Measurements from ENCODE around the gene TBC1D1. TPM values are rescaled to one million over a fixed set of nuclear protein-coding genes. Genes with fewer than 3 reads are reported as not detected.

The TBC1D1 gene
- total and polyA plus RNA-seq, 3 experiments from 2014 or later = 26.7 to 76.1 (median 73.1) TPM

DNA sequence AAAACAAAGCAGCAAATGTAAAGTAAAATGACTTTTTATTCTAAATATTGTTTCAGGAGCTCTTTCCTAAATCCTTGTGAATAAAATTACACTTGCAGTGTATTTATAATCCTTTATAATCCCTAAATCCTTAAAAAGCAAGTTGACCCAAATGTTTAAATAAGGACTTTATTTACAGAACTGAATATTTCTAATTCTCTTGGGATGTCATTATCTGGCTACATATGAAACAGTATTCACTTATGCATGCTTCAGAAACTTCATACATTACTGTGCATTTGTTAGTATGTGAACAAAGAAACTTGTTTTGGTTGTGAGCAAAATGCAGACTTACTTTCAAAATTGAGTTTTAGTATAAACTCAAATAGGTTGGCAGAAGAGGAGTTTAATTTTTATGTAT, 118.5 kb downstream of the TBC1D1 start:
- Mint-ChIP-seq H3K27ac (no peak overlapping the region), H3K27me3 (no peaks in the 10 kb centered on the region), H3K9me3 (no peaks in the 10 kb centered on the region), H3K36me3 (peaks cover 0 to 6% (median 4%) of the 10 kb centered on the region in 3 donors), H3K4me1 (peaks cover 37 to 55% (median 47%) of the 10 kb centered on the region in 3 donors), H3K4me3 (no peak overlapping the region)
- H3K27ac ChIP-seq (ENCODE audit: low read depth, low read length) = no peak overlapping the region
- no peaks in the 10 kb centered on the region for H3K9me3 ChIP-seq (ENCODE audit: low read length)
- H3K4me3 ChIP-seq (ENCODE audit: low read length) = no peak overlapping the region
- DNase-seq = no peak
- CTCF ChIA-PET = no interaction called here
- POLR2A ChIA-PET = no interaction called here
- H3K36me3 ChIP-seq (ENCODE audit: insufficient read depth, low read length) = no peaks in the 10 kb centered on the region
- no peaks in the 10 kb centered on the region for H3K4me1 ChIP-seq (ENCODE audit: insufficient read depth, low read length)
- H3K27me3 ChIP-seq (ENCODE audit: insufficient read depth, low read length, poor library complexity, severe bottlenecking) = no peaks in the 10 kb centered on the region

GRCh38 chr4:38009949-38010348, 119.1 kb downstream of the TBC1D1 start:
- POLR2A ChIA-PET = no interaction called here
- Mint-ChIP-seq H3K4me1 (peaks cover 32 to 50% (median 42%) of the 10 kb centered on the region in 3 donors), H3K4me3 (no peak overlapping the region), H3K27me3 (no peaks in the 10 kb centered on the region), H3K9me3 (no peaks in the 10 kb centered on the region), H3K27ac (peak overlapping the region in 2 of 8 donors; percentile 4 to 9), H3K36me3 (peaks cover 0 to 9% (median 6%) of the 10 kb centered on the region in 3 donors)
- no peak overlapping the region for H3K27ac ChIP-seq (ENCODE audit: low read depth, low read length)
- H3K36me3 ChIP-seq (ENCODE audit: insufficient read depth, low read length) = no peaks in the 10 kb centered on the region
- H3K4me1 ChIP-seq (ENCODE audit: insufficient read depth, low read length) = no peaks in the 10 kb centered on the region
- no peak overlapping the region for H3K4me3 ChIP-seq (ENCODE audit: low read length)
- CTCF ChIA-PET = no interaction called here
- DNase-seq = no peak
- H3K27me3 ChIP-seq (ENCODE audit: insufficient read depth, low read length, poor library complexity, severe bottlenecking) = no peaks in the 10 kb centered on the region
- H3K9me3 ChIP-seq (ENCODE audit: low read length) = no peaks in the 10 kb centered on the region

- no peak for DNase-seq
- H3K27ac Mint-ChIP-seq = peak overlapping the region in 2 of 8 donors; percentile 33 to 35
- no peak overlapping the region for H3K4me3 Mint-ChIP-seq
- ChIA-PET CTCF (no interaction called here), POLR2A (no interaction called here)
- H3K9me3 Mint-ChIP-seq = no peaks in the 10 kb centered on the region
- H3K36me3 Mint-ChIP-seq = peaks cover 0 to 22% (median 11%) of the 10 kb centered on the region in 3 donors
- H3K27me3 Mint-ChIP-seq = no peaks in the 10 kb centered on the region
- Histone ChIP-seq H3K4me3 (ENCODE audit: low read length) (no peak overlapping the region), H3K27ac (ENCODE audit: low read depth, low read length) (no peak overlapping the region), H3K27me3 (ENCODE audit: insufficient read depth, low read length, poor library complexity, severe bottlenecking) (no peaks in the 10 kb centered on the region), H3K4me1 (ENCODE audit: insufficient read depth, low read length) (no peaks in the 10 kb centered on the region), H3K9me3 (ENCODE audit: low read length) (no peaks in the 10 kb centered on the region), H3K36me3 (ENCODE audit: insufficient read depth, low read length) (no peaks in the 10 kb centered on the region)
- peaks cover 22 to 40% (median 31%) of the 10 kb centered on the region in 3 donors for H3K4me1 Mint-ChIP-seq
These were observed 120.8 kb downstream of the TBC1D1 start for GRCh38 chr4:38011511-38012162.

DNA sequence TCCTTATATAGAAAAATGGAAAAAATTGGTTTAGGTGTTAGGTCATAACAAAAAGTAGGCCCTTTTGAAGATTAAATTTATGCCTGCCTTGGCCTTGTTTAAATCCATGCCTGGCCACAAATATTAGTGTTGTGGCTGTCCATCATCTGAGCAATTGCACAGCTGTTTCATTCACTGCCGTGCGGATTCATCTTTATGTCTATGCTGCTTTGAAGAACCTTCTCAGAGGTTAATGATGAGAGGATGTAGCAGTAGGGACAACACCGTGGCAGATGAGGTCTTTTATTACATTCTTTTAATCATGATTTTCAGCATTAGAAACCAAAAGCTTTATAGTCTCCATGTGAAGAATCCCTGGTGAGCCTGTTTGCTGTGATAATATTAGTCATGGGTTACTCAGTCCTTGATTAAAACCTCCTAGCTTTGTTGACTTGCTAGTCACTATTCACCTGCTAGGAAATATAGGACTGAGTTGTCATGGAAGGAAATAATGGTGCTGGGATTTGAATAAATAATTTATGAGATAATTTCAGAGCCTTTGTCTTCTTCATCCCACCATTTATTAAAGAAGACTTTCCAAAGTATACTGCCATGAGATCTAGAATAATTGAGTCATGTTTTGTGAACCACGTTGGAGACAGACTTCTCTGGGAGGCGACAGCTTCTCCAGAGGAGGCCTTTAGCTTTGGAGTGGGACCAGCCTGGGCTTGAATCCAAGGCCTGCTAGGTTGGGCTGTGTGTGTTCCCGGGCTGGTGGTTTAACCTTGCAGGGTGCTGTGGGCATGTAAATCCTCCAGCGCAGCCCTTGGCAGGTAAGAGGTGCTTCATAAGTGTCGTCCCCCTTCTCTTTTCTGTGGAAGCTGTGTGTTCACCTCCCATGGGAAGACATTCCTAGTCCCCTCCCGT, 122.8 kb downstream of the TBC1D1 start:
- H3K9me3 Mint-ChIP-seq = no peaks in the 10 kb centered on the region
- Histone ChIP-seq H3K9me3 (ENCODE audit: low read length) (no peaks in the 10 kb centered on the region), H3K36me3 (ENCODE audit: insufficient read depth, low read length) (no peaks in the 10 kb centered on the region), H3K27ac (ENCODE audit: low read depth, low read length) (no peak overlapping the region), H3K27me3 (ENCODE audit: insufficient read depth, low read length, poor library complexity, severe bottlenecking) (no peaks in the 10 kb centered on the region), H3K4me3 (ENCODE audit: low read length) (no peak overlapping the region), H3K4me1 (ENCODE audit: insufficient read depth, low read length) (no peaks in the 10 kb centered on the region)
- no peak overlapping the region for H3K27ac Mint-ChIP-seq
- CTCF ChIA-PET = no interaction called here
- POLR2A ChIA-PET = no interaction called here
- H3K4me1 Mint-ChIP-seq = peaks cover 8 to 23% (median 13%) of the 10 kb centered on the region in 3 donors
- peaks cover 0 to 33% (median 21%) of the 10 kb centered on the region in 3 donors for H3K36me3 Mint-ChIP-seq
- no peak overlapping the region for H3K4me3 Mint-ChIP-seq
- no peaks in the 10 kb centered on the region for H3K27me3 Mint-ChIP-seq
- DNase-seq = no peak

DNA sequence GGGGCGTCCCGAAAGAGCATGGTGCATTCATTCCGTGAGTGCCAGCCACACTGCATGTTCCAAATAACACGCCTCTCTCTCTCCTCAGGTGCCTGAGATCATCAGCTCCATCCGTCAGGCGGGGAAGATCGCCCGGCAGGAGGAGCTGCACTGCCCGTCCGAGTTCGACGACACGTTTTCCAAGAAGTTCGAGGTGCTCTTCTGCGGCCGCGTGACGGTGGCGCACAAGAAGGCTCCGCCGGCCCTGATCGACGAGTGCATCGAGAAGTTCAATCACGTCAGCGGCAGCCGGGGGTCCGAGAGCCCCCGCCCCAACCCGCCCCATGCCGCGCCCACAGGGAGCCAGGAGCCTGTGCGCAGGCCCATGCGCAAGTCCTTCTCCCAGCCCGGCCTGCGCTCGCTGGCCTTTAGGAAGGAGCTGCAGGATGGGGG, 123.6 kb downstream of the TBC1D1 start:
- Histone ChIP-seq H3K4me3 (ENCODE audit: low read length) (no peak overlapping the region), H3K9me3 (ENCODE audit: low read length) (no peaks in the 10 kb centered on the region), H3K4me1 (ENCODE audit: insufficient read depth, low read length) (no peaks in the 10 kb centered on the region), H3K27me3 (ENCODE audit: insufficient read depth, low read length, poor library complexity, severe bottlenecking) (no peaks in the 10 kb centered on the region), H3K36me3 (ENCODE audit: insufficient read depth, low read length) (no peaks in the 10 kb centered on the region), H3K27ac (ENCODE audit: low read depth, low read length) (no peak overlapping the region)
- DNase-seq = no peak
- H3K9me3 Mint-ChIP-seq = no peaks in the 10 kb centered on the region
- ChIA-PET POLR2A (no interaction called here), CTCF (no interaction called here)
- H3K36me3 Mint-ChIP-seq = peaks cover 0 to 33% (median 21%) of the 10 kb centered on the region in 3 donors
- H3K27me3 Mint-ChIP-seq = no peaks in the 10 kb centered on the region
- H3K27ac Mint-ChIP-seq = no peak overlapping the region
- no peak overlapping the region for H3K4me3 Mint-ChIP-seq
- peaks cover 5 to 15% (median 12%) of the 10 kb centered on the region in 3 donors for H3K4me1 Mint-ChIP-seq

DNA sequence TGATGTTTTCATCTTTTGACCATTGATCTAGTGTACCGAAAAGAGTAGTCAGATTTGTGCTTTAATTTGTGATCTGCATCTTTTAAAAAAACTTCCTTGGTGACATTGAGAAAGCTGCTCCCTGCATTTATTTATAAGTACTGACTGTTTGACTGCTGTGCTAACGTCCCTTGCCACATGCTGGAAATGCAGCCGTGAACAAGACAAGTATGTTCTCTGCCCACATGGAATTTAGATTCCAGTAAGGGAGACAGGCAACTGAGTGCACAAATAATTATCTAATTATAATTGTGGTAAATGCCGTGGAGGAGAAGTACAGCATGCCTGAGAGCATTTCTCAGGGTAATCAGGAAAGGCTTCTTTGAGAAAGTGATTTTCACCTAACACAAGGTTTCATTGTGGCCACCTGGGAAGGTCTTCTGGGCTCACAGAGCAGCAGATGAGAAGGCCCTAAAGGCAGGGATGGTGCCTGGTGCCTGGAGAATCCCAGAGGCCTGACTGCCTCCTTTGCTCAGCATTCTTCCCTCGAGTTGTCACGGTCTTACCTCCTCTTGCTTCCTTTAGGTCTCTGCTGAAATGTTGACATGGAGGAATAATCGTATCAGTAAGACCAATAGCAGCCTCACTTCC, 125.1 kb downstream of the TBC1D1 start:
- Mint-ChIP-seq H3K27ac (peak overlapping the region in 1 of 8 donors; percentile 38), H3K27me3 (no peaks in the 10 kb centered on the region), H3K4me1 (peaks cover 2 to 7% (median 6%) of the 10 kb centered on the region in 3 donors), H3K36me3 (peaks cover 6 to 41% (median 24%) of the 10 kb centered on the region in 3 donors), H3K4me3 (no peak overlapping the region), H3K9me3 (no peaks in the 10 kb centered on the region)
- H3K27ac ChIP-seq (ENCODE audit: low read depth, low read length) = no peak overlapping the region
- no peak for DNase-seq
- H3K4me3 ChIP-seq (ENCODE audit: low read length) = no peak overlapping the region
- ChIA-PET POLR2A (no interaction called here), CTCF (no interaction called here)
- H3K36me3 ChIP-seq (ENCODE audit: insufficient read depth, low read length) = no peaks in the 10 kb centered on the region
- H3K4me1 ChIP-seq (ENCODE audit: insufficient read depth, low read length) = no peaks in the 10 kb centered on the region
- H3K9me3 ChIP-seq (ENCODE audit: low read length) = no peaks in the 10 kb centered on the region
- no peaks in the 10 kb centered on the region for H3K27me3 ChIP-seq (ENCODE audit: insufficient read depth, low read length, poor library complexity, severe bottlenecking)

- CTCF ChIA-PET = no interaction called here
- no peak overlapping the region for H3K4me3 Mint-ChIP-seq
- no peaks in the 10 kb centered on the region for H3K27me3 ChIP-seq (ENCODE audit: insufficient read depth, low read length, poor library complexity, severe bottlenecking)
- no peaks in the 10 kb centered on the region for H3K4me1 ChIP-seq (ENCODE audit: insufficient read depth, low read length)
- no peaks in the 10 kb centered on the region for H3K9me3 ChIP-seq (ENCODE audit: low read length)
- H3K27me3 Mint-ChIP-seq = no peaks in the 10 kb centered on the region
- peak overlapping the region in 4 of 8 donors; percentile 38 to 89 (median 48) for H3K27ac Mint-ChIP-seq
- DNase-seq = no peak
- H3K36me3 ChIP-seq (ENCODE audit: insufficient read depth, low read length) = no peaks in the 10 kb centered on the region
- peaks cover 11 to 48% (median 28%) of the 10 kb centered on the region in 3 donors for H3K36me3 Mint-ChIP-seq
- H3K9me3 Mint-ChIP-seq = no peaks in the 10 kb centered on the region
- H3K4me3 ChIP-seq (ENCODE audit: low read length) = no peak overlapping the region
- POLR2A ChIA-PET = no interaction called here
- H3K4me1 Mint-ChIP-seq = peaks cover 2 to 3% (median 2%) of the 10 kb centered on the region in 3 donors
- no peak overlapping the region for H3K27ac ChIP-seq (ENCODE audit: low read depth, low read length)
These were observed 125.8 kb downstream of the TBC1D1 start for GRCh38 chr4:38016698-38017097.

DNA sequence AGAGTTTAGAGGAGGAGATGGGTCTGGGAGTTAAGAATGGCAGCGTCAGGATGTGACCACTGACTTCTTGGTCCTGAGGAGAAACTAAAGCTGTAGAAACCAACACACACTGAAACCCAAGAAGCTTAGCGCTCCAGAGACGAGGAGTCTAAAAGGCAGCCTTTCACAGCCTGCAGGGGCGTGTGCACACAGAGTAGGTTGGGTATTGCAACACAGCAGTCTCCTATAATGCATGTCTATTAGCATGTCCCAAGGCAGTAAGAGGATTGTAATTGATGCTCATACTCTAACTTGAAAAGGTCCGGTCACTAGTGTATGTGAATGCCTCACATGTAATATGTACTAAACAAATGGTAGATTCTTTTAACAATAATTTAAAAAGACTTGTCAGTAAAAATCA, 126.7 kb downstream of the TBC1D1 start:
- H3K4me3 Mint-ChIP-seq = no peak overlapping the region
- H3K27ac Mint-ChIP-seq = peak overlapping the region in 2 of 8 donors; percentile 2 to 41
- no peak for DNase-seq
- no peaks in the 10 kb centered on the region for H3K9me3 Mint-ChIP-seq
- CTCF ChIA-PET = no interaction called here
- no peak overlapping the region for H3K27ac ChIP-seq (ENCODE audit: low read depth, low read length)
- no peaks in the 10 kb centered on the region for H3K27me3 Mint-ChIP-seq
- H3K36me3 ChIP-seq (ENCODE audit: insufficient read depth, low read length) = no peaks in the 10 kb centered on the region
- POLR2A ChIA-PET = no interaction called here
- H3K27me3 ChIP-seq (ENCODE audit: insufficient read depth, low read length, poor library complexity, severe bottlenecking) = no peaks in the 10 kb centered on the region
- peaks cover 18 to 57% (median 33%) of the 10 kb centered on the region in 3 donors for H3K36me3 Mint-ChIP-seq
- H3K9me3 ChIP-seq (ENCODE audit: low read length) = no peaks in the 10 kb centered on the region
- no peak overlapping the region for H3K4me3 ChIP-seq (ENCODE audit: low read length)
- H3K4me1 ChIP-seq (ENCODE audit: insufficient read depth, low read length) = no peaks in the 10 kb centered on the region
- peaks cover 4 to 9% (median 7%) of the 10 kb centered on the region in 3 donors for H3K4me1 Mint-ChIP-seq

All from CD8-positive, alpha-beta memory T cell (primary cell).